AG04450 (cell line): Measurements from ENCODE around the gene AQP5. TPM values are rescaled to one million over a fixed set of nuclear protein-coding genes. Genes with fewer than 3 reads are reported as not detected.

Experiments used
- CTCF ChIA-PET: fragments of 300-600, 350-600 bp; formaldehyde crosslinking; extraction: SDS; loops from one replicate; lab custom pipeline; 2022; ENCODE audit warnings: antibody characterized with exemption, inconsistent platforms; lab: Charles Lee
- POLR2A ChIA-PET: fragments of 350-600 bp; formaldehyde crosslinking; extraction: SDS; loops from one replicate; lab custom pipeline; 2021; ENCODE audit warnings: antibody characterized with exemption, inconsistent platforms; lab: Yijun Ruan, JAX
- DNase-seq: peaks from one replicate; pipeline ENCODE4 v3.0.0-alpha.2; 2011; ENCODE audit warnings: low read depth, low spot score
- H3K27ac ChIP-seq: one replicate; pipeline ENCODE4 v1.5.1; 2012; ENCODE audit warnings: low read depth, low read length, control low read depth
- H3K27me3 ChIP-seq: one replicate; pipeline ENCODE4 v1.6.0; 2012; ENCODE audit warnings: low read length; ENCODE audit not compliant: control insufficient read depth, insufficient read depth
- H3K4me3 ChIP-seq: 2 replicates; pipeline ENCODE4 v1.5.1; 2011; ENCODE audit warnings: mild to moderate bottlenecking, low read depth, low read length, control low read depth
- H3K9me3 ChIP-seq: 2 replicates; pipeline ENCODE4 v1.5.1; 2012; ENCODE audit warnings: low read length; ENCODE audit not compliant: control insufficient read depth, insufficient read depth
- polyA minus RNA-seq: library from RNA; depleted of rRNA, polyadenylated mRNA; stranded (reverse); fragments of >200 nt; gene quantifications from 2 replicates; pipeline ENCODE4 v1.2.3, GENCODE V29; 2011; rRNA and poly(A)+ RNA removed
- polyA plus RNA-seq: library from polyadenylated mRNA; depleted of rRNA; stranded (reverse); fragments of >200 nt; gene quantifications from 2 replicates; pipeline ENCODE4 v1.2.3, GENCODE V29; 2011; rRNA removed
- TF ChIP-seq, protein P1 (sequence below): IDR thresholded peaks from 2 replicates; pipeline ENCODE4 v1.5.1; 2011; ENCODE audit warnings: low read depth, low read length, control low read depth, inconsistent platforms

The AQP5 gene
- polyA plus RNA-seq: not detected in 2 replicates
- polyA minus RNA-seq: not detected in 2 replicates

DNA sequence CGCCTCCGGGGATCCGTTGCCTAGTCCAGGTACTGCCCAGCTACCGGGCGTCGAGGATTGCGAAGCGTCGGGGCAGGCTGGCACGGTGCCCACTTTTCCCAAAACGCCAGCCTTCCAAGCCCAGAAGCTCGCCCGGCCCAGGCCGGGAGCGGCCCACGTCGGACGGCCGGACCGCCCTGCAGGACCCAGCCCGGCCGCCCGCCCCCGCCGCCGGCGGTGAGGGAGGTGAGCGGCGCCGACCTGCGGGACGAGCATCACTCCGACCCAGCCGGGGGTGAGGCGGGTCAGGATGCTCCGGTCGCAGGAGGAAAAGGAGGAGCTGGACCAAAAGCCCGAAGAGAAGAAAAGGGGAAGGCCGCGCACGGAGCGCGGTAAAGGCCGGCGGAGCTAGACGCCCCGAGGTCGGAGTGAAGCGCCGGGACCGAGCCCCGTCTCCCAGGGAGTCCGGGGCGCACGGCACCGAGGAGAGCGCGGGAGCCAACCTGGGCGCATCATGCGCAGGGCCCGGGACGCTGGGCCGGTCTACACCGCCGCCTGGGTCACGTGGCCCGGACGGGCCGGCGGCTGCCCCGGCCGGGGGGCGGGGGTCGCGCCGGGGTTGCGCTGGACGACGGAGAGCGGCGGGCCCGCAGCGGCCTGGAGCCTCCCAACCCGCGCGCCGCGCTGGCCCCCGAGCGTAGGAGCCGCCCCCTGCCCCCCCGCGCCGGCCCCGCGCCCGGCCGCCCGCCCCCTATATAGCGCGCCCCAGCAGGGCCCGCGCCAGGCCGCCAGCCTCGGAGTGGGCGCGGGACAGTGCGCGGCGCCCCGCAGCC lies at the start of gene AQP5:
Gene AQP5, plus strand, starts transcription at position 762 of the 812 bp plus-strand sequence. CDS start 146 bp downstream, outside the sequence.
- POLR2A ChIA-PET: no interaction called here
- Histone ChIP-seq H3K27me3 (peaks cover 88% of the 10 kb centered on the region), H3K27ac (no peak within 1 kb of the TSS), H3K9me3 (no peaks in the 10 kb centered on the region; the same call in 1 of the 2 replicates), H3K4me3 (peak within 1 kb of the TSS; percentile 10; the same call in 1 of the 2 replicates)
- CTCF ChIA-PET: interaction anchor here (0.6 to 3.5 kb wide), 5 partner anchors 14 to 220 kb away, joined by 3 to 21 read pairs (median 3); partner anchors contain the start of gene TMBIM6
- TF ChIP-seq, protein P1, sequence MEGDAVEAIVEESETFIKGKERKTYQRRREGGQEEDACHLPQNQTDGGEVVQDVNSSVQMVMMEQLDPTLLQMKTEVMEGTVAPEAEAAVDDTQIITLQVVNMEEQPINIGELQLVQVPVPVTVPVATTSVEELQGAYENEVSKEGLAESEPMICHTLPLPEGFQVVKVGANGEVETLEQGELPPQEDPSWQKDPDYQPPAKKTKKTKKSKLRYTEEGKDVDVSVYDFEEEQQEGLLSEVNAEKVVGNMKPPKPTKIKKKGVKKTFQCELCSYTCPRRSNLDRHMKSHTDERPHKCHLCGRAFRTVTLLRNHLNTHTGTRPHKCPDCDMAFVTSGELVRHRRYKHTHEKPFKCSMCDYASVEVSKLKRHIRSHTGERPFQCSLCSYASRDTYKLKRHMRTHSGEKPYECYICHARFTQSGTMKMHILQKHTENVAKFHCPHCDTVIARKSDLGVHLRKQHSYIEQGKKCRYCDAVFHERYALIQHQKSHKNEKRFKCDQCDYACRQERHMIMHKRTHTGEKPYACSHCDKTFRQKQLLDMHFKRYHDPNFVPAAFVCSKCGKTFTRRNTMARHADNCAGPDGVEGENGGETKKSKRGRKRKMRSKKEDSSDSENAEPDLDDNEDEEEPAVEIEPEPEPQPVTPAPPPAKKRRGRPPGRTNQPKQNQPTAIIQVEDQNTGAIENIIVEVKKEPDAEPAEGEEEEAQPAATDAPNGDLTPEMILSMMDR: no peak
- no peak for DNase-seq

DNA sequence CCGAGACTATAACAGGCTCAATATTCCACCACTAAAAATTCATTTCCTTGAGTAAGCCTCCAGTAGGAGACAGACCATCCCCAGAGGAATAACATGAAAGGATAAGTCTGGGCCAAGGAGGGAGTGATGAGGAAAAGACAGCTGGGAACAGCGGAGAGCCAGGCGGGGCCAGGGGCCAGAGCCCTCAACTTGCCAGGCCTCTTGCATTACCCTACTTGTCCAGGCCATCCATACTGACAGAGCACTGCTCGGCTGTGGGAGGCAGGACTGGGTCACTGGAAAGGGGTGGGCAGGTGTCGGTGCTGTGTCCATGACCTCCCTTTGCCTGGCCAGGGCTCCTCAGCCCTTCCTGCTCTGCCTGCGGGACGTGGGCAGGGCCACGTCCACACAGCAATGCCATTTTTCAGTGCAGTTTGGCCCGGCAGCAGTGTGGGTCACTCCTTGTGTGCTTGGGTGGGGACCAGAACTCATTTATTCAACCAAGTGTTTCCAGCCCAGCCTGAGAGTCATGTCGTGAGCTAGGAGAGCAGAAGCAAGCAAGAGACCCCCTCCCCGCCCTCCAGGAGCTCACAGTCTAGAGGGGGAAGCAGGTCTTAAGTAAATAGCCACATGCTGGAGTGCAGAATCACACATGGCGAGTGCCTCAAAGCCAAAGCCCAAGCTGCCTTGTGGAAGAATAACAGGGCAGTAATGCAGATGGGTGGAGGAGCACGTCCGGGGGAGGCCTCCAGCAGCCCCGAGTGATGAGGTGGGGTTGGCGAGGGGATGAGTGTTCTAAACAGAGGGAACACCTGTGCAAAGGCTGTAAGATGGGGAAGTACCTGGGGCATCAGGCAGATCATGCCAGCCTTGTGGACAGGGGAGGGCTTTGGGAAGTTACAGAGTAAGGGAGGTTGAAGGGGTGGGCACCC lies 49.1 kb upstream of the AQP5 start:
- Histone ChIP-seq H3K27me3 (peaks cover 2% of the 10 kb centered on the region), H3K27ac (no peak overlapping the region), H3K9me3 (no peaks in the 10 kb centered on the region), H3K4me3 (no peak overlapping the region)
- TF ChIP-seq, protein P1: no peak
- POLR2A ChIA-PET: no interaction called here
- CTCF ChIA-PET: interaction anchor here (1.4 to 1.9 kb wide), 2 partner anchors 33 to 45 kb away, joined by 5 to 7 read pairs; no protein-coding TSS in a partner anchor
- DNase-seq: no peak

DNA sequence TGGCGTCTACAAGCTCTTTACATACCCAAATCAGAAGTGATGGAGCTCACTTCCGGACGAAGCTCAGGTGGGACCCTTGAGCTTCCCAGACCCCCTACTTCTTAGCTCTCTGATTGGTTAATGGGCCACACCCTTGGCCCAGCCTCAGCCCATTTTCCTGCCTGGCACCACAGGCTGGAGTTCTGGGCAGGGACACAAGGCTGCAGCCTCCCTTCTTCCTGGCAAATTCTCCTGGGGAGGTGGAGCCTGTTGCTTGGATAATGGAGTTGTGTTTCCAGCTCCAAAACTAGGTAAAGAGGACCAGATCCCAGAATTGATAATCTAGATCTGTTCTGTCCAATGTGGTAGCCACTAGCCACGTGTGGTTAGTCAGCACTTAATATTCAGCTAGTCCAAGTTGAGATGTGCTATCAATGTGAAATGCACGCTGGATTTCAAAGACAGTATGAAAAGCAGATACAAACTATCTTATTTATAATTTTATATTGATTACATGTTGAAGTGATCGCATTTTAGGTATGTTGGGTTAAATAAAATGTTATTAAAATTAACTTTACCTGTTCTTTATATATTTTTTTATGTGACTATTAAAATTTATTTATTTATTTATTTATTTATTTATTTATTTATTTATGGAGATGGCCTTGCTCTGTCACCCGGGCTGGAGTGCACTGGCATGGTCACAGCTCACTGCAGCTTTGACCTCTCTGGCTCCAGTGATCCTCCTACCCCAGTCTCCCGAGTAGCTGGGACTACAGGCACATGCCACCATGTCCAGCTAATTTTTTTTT lies 45.3 kb upstream of the AQP5 start:
- no peak overlapping the region for H3K4me3 ChIP-seq
- no peak overlapping the region for H3K27ac ChIP-seq
- TF ChIP-seq, protein P1: no peak
- no peak for DNase-seq
- CTCF ChIA-PET: interaction anchor here (0.5 to 1.6 kb wide), 3 partner anchors 11 to 193 kb away, joined by 3 to 7 read pairs (median 3); no protein-coding TSS in a partner anchor
- no peaks in the 10 kb centered on the region for H3K9me3 ChIP-seq
- peaks cover 5% of the 10 kb centered on the region for H3K27me3 ChIP-seq
- POLR2A ChIA-PET: no interaction called here

DNA sequence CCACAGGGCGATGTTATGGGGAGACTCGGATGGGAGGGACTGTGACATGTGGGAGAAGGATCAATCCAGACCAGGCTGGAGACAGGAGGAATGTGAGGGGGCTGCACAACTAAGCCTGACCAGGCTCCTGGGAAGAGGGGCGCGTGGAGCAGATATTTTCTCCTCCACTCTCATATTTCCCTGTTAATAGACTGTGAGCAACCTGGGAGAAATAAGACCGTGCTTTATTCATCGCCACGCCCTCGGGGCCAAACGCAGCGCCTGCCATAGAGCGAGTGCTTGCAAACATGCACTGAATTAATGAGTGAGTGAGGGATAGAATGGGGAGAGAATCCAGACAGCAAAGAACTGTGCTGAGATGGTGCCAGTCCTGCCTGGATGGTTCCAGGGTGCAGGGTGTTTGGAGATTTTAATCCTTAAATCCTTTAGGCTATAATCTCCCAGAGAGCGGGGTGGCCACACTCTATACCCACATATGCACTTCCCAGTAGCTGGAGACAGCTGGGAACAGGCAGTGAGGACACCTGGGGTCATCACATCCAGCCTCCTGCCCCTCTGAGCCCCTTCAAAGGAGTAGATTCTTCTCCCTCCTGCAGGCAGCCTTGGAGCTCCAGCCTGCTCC lies 44.4 kb upstream of the AQP5 start:
- ChIA-PET POLR2A (no interaction called here), CTCF (no interaction called here)
- no peak overlapping the region for H3K27ac ChIP-seq
- DNase-seq: no peak
- TF ChIP-seq, protein P1: no peak
- peaks cover 3% of the 10 kb centered on the region for H3K27me3 ChIP-seq
- H3K9me3 ChIP-seq: no peaks in the 10 kb centered on the region
- H3K4me3 ChIP-seq: no peak overlapping the region
